ENCODE measurements around the gene ZNF829.

Gene ZNF829

DNA sequence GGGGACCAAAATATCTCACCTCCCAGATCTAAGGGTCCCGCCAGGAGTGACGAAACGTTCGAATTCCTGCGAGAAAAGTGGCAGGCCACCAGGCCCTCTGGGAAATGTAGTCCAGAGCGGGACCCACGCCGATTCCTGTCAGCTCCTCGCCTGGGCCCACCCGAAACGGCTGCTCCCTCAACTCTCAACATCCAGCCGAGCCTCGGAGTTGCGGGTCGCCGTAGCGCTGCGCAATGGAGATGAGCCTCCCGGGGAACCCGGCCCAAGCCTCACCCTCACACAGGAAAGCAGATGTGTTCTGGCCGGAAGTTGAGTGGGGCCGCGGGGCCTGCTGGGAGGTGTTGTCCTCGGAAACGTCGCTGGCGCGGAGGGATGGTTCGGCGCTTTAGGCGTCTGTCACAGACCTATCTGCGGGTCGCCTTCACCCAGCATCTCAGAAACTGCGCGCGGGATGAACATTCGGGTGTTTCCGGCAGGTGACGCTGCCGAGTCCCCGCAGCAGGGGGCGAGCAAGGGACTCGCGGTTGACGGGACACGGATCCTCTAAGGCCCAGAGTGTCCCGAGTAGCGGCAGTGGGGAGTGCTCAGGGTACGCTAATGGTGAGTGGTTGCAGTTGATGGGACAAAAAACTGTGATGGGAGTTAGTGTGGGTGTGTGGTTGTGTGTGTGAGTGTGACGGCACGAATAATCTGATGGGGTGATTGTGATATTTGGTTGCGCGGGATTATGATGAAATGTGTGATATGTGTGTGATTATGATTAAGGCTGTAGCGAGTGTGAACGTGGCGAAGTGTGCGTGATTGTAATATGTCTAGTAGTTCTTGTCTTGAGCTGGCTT is at the start of gene ZNF829, which contains the start of gene ZNF568:
TSS of gene ZNF829 (minus strand) at position 300 of the 839 bp plus-strand sequence. CDS start 1,124 bp downstream, outside the sequence.
TSS of gene ZNF568 (plus strand) at position 341 of the 839 bp plus-strand sequence. CDS start 6,439 bp downstream, outside the sequence.
- TF ChIP-seq, protein P1, sequence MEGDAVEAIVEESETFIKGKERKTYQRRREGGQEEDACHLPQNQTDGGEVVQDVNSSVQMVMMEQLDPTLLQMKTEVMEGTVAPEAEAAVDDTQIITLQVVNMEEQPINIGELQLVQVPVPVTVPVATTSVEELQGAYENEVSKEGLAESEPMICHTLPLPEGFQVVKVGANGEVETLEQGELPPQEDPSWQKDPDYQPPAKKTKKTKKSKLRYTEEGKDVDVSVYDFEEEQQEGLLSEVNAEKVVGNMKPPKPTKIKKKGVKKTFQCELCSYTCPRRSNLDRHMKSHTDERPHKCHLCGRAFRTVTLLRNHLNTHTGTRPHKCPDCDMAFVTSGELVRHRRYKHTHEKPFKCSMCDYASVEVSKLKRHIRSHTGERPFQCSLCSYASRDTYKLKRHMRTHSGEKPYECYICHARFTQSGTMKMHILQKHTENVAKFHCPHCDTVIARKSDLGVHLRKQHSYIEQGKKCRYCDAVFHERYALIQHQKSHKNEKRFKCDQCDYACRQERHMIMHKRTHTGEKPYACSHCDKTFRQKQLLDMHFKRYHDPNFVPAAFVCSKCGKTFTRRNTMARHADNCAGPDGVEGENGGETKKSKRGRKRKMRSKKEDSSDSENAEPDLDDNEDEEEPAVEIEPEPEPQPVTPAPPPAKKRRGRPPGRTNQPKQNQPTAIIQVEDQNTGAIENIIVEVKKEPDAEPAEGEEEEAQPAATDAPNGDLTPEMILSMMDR (IDR thresholded peaks at IDR 0.05), result peak; percentile 69

DNA sequence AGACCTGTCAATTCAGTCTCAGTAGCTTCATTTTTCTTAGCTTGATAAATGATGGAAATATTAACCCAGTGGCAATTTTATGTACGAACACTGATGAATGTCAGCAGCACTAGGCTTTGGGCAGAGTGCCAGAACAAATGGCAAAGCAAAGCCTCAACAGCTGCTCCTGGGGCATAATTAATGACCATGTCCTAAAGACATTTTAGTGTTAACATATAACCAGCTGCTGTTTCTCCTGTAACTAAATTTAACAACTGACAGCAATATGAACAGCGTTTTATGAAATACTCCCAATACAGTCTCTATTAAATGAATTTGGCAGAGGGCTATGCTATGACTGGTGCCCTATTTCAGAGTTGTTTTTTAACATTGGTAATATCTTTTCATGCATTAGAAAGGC is 47.2 kb upstream of the ZNF829 start:
- TF ChIP-seq, protein P1 (IDR thresholded peaks at IDR 0.05), result no peak

DNA sequence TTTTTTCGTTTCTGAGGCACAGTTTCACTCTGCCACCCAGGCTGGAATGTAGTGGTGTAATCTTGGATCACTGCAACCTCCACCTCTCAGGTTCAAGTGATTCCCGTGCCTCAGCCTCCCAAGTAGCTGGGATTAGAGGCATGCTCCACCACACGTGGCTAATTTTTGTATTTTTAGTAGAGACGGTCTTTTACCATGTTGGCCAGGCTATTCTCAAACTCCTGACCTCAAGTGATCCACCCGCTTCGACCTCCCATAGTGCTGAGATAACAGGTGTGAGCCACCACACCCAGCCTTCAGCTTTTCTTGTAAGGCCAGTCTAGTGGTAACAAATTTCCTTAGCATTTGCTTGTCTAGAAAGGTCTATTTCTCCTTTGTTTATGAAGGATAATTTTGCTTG is 46.3 kb upstream of the ZNF829 start:
- TF ChIP-seq, protein P1 (IDR thresholded peaks at IDR 0.05), result no peak

- TF ChIP-seq, protein P1 (IDR thresholded peaks at IDR 0.05), result no peak
Observed at GRCh38 chr19:36950335-36951119, 34.4 kb upstream of the ZNF829 start.

GRCh38 chr19:36939153-36939552 is 23.1 kb upstream of the ZNF829 start:
- TF ChIP-seq, protein P1 (IDR thresholded peaks at IDR 0.05), result no peak

- TF ChIP-seq, protein P1 (IDR thresholded peaks at IDR 0.05), result no peak
Observed at GRCh38 chr19:36931684-36932083, 15.6 kb upstream of the ZNF829 start.

DNA sequence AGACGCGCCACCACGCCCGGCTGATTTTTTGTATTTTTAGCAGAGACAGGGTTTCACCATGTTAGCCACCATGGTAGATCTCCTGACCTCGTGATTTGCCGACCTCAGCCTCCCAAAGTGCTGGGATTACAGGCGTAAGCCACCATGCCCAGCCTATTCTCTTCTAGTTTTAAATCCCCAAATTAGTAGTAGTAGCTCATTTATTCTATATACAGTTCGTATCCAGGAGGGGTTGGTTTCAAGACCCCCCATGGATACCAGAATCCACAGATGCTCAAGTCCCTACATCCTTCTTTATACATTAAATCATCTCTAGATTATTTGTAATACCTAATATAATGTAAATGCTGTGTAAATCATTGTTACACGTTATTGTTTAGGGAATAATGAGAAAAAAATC is 2.0 kb upstream of the ZNF829 start:
- TF ChIP-seq, protein P1 (IDR thresholded peaks at IDR 0.05), result no peak

All from LNCAP (cell line).